Right atrium auricular region (tissue), 2 donors: ENCODE results near the gene COMP. TPM values are rescaled to one million over a fixed set of nuclear protein-coding genes. Genes with fewer than 3 reads are reported as not detected.

ENCODE experiments used
- DNase-seq: peaks from one replicate; pipeline ENCODE4 v3.0.0-alpha.2; 2019; ENCODE audit warnings: low spot score
- H3K27ac ChIP-seq, 2 donors: fragments of 200-600 bp; sonication (generic); 1 replicate in 1 of 2; 2 replicates in 1 of 2; pipeline ENCODE4 v1.5.1; 2016 to 2019
- H3K27me3 ChIP-seq, 2 donors: fragments of 200-600 bp; sonication (generic); one replicate each; pipeline versions ENCODE4 v1.5.1 to v1.6.0; 2017 to 2019
- H3K36me3 ChIP-seq: fragments of 200-600 bp; sonication (generic); one replicate; pipeline ENCODE4 v1.5.1; 2016
- H3K4me1 ChIP-seq, 2 donors: fragments of 200-600 bp; sonication (generic); one replicate each; pipeline versions ENCODE4 v1.5.1 to v1.6.0; 2017 to 2019
- H3K4me3 ChIP-seq, 2 donors: fragments of 200-600 bp; sonication (generic); 1 replicate in 1 of 2; 2 replicates in 1 of 2; pipeline ENCODE4 v1.5.1; 2017 to 2019; ENCODE audit warnings: mild to moderate bottlenecking in 1 of 2, moderate library complexity in 1 of 2
- H3K9me3 ChIP-seq, 2 donors: fragments of 200-600 bp; sonication (generic); one replicate each; pipeline ENCODE4 v1.5.1; 2019
- total RNA-seq, 2 donors: library from RNA; depleted of rRNA; stranded (reverse); fragments of >200 nt; gene quantifications; one replicate each; pipeline ENCODE4 v1.1.0, GENCODE V29; 2016
- TF ChIP-seq, protein P1 (sequence below), 2 donors: fragments of 200-600 bp; sonication (generic); IDR thresholded peaks; one replicate each; pipeline ENCODE4 v1.5.1; 2019; ENCODE audit warnings: antibody characterized with exemption in 2 of 2

COMP gene
- total RNA-seq, 2 donors from 2014 or later, result 7.8 to 12.5 TPM

DNA sequence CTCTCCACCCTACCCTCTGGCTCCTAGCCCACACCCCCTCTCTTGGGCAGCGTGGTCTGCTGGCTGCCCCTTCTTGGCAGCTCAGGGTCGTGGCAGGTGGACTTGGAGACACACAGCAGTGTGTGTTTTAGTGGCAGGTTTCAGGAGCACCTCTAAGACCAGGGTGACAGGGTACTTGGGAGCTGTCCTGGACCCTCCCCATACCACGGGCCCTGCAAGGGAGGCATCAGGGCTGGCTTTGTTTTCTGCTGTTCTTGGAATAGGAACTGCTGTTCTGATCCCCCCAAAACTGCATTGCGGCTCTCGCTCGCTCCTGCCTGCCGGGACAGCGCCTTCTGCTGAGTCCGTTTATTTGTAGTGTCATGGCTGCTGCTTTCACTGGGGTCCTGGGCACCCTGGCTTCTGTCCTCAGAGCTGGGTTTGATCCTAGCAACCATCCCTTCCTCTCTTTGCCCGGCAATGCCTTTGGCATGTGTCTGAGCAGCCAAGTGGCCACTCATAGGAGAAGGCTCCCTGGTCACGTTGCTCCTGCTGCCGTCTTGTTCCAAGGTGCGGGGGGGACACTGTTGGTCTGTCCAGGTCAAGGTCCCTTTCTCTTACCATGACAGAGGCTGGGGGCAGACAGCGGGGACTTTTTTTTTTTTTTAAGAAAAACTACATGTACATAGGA, 12.1 kb downstream of the COMP start:
- H3K4me3 ChIP-seq, result no peak overlapping the region
- TF ChIP-seq, protein P1, sequence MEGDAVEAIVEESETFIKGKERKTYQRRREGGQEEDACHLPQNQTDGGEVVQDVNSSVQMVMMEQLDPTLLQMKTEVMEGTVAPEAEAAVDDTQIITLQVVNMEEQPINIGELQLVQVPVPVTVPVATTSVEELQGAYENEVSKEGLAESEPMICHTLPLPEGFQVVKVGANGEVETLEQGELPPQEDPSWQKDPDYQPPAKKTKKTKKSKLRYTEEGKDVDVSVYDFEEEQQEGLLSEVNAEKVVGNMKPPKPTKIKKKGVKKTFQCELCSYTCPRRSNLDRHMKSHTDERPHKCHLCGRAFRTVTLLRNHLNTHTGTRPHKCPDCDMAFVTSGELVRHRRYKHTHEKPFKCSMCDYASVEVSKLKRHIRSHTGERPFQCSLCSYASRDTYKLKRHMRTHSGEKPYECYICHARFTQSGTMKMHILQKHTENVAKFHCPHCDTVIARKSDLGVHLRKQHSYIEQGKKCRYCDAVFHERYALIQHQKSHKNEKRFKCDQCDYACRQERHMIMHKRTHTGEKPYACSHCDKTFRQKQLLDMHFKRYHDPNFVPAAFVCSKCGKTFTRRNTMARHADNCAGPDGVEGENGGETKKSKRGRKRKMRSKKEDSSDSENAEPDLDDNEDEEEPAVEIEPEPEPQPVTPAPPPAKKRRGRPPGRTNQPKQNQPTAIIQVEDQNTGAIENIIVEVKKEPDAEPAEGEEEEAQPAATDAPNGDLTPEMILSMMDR (IDR thresholded peaks at IDR 0.05), result no peak
- no peaks in the 10 kb centered on the region for H3K9me3 ChIP-seq
- no peak for DNase-seq
- no peaks in the 10 kb centered on the region for H3K4me1 ChIP-seq
- no peak overlapping the region for H3K27ac ChIP-seq
- H3K27me3 ChIP-seq, result no peaks in the 10 kb centered on the region
- H3K36me3 ChIP-seq, result no peaks in the 10 kb centered on the region

DNA sequence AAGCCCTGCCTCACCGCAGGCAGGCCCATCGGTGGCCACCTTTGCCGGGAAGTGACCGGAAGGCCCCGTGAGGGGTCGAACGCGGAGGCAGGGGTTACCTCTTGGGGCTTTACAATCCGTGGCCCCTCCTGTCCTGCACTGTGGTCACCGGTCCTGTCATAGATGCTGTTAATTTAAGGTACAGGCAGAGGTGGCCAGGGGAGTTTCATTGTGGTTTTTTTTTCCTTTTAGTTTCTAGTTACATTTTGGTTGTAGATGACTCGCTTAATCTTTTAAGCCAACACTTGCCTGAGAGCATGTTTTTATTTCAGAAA, 13.1 kb downstream of the COMP start:
- no peak for DNase-seq
- peak overlapping the region in 1 of 2 donors; percentile 26 for H3K4me3 ChIP-seq
- no peak overlapping the region for H3K27ac ChIP-seq
- no peaks in the 10 kb centered on the region for H3K27me3 ChIP-seq
- no peaks in the 10 kb centered on the region for H3K4me1 ChIP-seq
- H3K9me3 ChIP-seq, result no peaks in the 10 kb centered on the region
- no peaks in the 10 kb centered on the region for H3K36me3 ChIP-seq
- TF ChIP-seq, protein P1 (IDR thresholded peaks at IDR 0.05), result no peak

DNA sequence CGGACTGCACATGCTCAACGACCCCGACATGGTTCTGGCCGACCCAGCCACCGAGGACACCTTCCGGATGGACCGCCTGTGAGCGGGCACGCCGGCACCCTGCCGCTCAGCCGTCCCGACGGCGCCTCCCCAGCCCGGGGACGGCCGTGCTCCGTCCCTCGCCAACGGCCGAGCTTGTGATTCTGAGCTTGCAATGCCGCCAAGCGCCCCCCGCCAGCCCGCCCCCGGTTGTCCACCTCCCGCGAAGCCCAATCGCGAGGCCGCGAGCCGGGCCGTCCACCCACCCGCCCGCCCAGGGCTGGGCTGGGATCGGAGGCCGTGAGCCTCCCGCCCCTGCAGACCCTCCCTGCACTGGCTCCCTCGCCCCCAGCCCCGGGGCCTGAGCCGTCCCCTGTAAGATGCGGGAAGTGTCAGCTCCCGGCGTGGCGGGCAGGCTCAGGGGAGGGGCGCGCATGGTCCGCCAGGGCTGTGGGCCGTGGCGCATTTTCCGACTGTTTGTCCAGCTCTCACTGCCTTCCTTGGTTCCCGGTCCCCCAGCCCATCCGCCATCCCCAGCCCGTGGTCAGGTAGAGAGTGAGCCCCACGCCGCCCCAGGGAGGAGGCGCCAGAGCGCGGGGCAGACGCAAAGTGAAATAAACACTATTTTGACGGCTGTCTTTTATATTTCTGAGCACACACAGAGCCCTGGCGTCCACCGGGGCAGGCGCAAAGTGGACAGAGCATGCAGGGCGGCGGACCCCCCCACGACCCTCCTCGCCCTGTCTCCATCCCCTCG, 13.6 kb downstream of the COMP start:
- TF ChIP-seq, protein P1 (IDR thresholded peaks at IDR 0.05), result no peak
- Histone ChIP-seq H3K27me3 (no peaks in the 10 kb centered on the region), H3K27ac (no peak overlapping the region), H3K4me1 (no peaks in the 10 kb centered on the region), H3K4me3 (peak overlapping the region in 1 of 2 donors; percentile 26), H3K9me3 (no peaks in the 10 kb centered on the region), H3K36me3 (no peaks in the 10 kb centered on the region)
- no peak for DNase-seq

DNA sequence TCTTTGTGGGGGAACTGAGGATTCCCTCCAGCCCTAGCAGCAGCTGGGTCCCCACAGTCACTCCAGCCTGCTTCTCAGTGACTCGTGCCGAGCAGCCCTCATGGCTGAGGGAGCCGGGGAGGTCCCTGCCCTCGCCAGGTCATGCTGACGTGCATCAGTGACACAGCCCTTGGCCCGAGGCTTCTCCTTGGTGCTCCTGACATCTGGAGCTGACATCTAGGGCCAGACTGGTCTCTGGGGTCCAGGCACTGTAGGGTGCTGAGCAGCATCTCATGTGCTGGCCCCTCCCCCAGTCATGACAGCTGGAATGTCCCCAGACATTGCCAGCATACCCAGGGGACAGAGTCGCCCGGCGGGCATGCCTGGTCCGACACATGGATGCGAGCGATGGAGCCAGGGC, 14.4 kb downstream of the COMP start:
- no peak overlapping the region for H3K4me3 ChIP-seq
- no peaks in the 10 kb centered on the region for H3K36me3 ChIP-seq
- DNase-seq, result no peak
- H3K27me3 ChIP-seq, result no peaks in the 10 kb centered on the region
- TF ChIP-seq, protein P1 (IDR thresholded peaks at IDR 0.05), result no peak
- H3K9me3 ChIP-seq, result no peaks in the 10 kb centered on the region
- H3K27ac ChIP-seq, result no peak overlapping the region
- no peaks in the 10 kb centered on the region for H3K4me1 ChIP-seq

DNA sequence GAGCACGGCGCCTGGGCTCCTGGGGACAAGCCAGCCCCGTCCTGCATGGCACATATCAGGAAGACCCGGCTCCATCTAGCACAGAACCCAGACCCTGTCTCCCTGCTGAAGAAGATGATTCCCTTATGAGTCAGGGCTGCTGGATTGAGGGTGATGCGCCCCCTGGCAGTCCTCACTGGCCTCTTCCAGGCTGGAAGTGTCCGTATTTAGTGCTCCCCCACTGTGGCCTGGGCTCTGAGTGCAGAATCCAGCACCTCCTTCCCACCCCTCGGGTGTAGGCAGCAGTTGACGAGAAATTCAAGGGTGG, 14.9 kb downstream of the COMP start:
- Histone ChIP-seq H3K4me1 (no peaks in the 10 kb centered on the region), H3K27ac (no peak overlapping the region), H3K36me3 (no peaks in the 10 kb centered on the region), H3K4me3 (no peak overlapping the region), H3K27me3 (no peaks in the 10 kb centered on the region), H3K9me3 (no peaks in the 10 kb centered on the region)
- DNase-seq, result no peak
- TF ChIP-seq, protein P1 (IDR thresholded peaks at IDR 0.05), result no peak
